ENCODE data around the gene PCDH9. TPM values are rescaled to one million over a fixed set of nuclear protein-coding genes. Genes with fewer than 3 reads are reported as not detected.

PCDH9 gene
- total RNA-seq, 4 donors from 2014 or later: 2.8 to 22.4 (median 12.9) TPM

GRCh38 chr13:66665991-66666390 is 564.1 kb downstream of the PCDH9 start:
- no peaks in the 10 kb centered on the region for H3K36me3 ChIP-seq
- WGBS, 2 donors: 46 to 57% methylated on average over 5 of the region's 5 CpGs
- no peak overlapping the region for H3K4me3 ChIP-seq (replicated peaks in 1 of 3)
- DNase-seq: peak; percentile 74 to 78
- intact Hi-C loops (cut with DNase I): no loop called here
- TF ChIP-seq POLR2A (IDR thresholded peaks at IDR 0.05): no peak
- TF ChIP-seq, protein P1, sequence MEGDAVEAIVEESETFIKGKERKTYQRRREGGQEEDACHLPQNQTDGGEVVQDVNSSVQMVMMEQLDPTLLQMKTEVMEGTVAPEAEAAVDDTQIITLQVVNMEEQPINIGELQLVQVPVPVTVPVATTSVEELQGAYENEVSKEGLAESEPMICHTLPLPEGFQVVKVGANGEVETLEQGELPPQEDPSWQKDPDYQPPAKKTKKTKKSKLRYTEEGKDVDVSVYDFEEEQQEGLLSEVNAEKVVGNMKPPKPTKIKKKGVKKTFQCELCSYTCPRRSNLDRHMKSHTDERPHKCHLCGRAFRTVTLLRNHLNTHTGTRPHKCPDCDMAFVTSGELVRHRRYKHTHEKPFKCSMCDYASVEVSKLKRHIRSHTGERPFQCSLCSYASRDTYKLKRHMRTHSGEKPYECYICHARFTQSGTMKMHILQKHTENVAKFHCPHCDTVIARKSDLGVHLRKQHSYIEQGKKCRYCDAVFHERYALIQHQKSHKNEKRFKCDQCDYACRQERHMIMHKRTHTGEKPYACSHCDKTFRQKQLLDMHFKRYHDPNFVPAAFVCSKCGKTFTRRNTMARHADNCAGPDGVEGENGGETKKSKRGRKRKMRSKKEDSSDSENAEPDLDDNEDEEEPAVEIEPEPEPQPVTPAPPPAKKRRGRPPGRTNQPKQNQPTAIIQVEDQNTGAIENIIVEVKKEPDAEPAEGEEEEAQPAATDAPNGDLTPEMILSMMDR (IDR thresholded peaks at IDR 0.05): no peak
- no peaks in the 10 kb centered on the region for H3K9me3 ChIP-seq
- H3K4me1 ChIP-seq: no peaks in the 10 kb centered on the region
- no peak overlapping the region for H3K27ac ChIP-seq
- no peaks in the 10 kb centered on the region for H3K27me3 ChIP-seq

DNA sequence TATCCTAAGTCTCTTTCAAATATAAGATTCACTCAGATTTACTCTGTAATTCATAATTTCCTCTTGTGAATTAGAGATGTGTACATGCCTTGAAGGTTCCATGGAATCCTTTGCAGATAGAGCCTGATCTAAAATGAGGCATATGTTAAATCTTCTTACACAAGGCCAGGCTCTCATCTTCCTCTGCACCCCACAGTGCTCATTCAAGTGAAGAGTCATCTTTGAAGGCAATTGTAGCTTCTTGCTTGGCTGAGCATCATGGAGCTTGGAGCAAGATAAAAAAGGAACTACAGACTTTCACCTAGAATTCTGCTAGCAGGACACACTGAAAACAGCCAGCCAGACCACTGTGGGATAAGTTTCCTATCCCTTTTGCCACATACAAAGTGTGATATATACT is 566.4 kb downstream of the PCDH9 start:
- Histone ChIP-seq H3K27ac (no peak overlapping the region), H3K4me1 (peaks cover 4 to 10% of the 10 kb centered on the region in 2 donors), H3K9me3 (no peaks in the 10 kb centered on the region), H3K27me3 (no peaks in the 10 kb centered on the region), H3K4me3 (replicated peaks in 1 of 3) (no peak overlapping the region), H3K36me3 (no peaks in the 10 kb centered on the region)
- TF ChIP-seq, protein P1 (IDR thresholded peaks at IDR 0.05): no peak
- no peak for TF ChIP-seq POLR2A (IDR thresholded peaks at IDR 0.05)
- peak in 1 of 2 donors; percentile 10 for DNase-seq
- intact Hi-C loops (cut with DNase I): no loop called here

DNA sequence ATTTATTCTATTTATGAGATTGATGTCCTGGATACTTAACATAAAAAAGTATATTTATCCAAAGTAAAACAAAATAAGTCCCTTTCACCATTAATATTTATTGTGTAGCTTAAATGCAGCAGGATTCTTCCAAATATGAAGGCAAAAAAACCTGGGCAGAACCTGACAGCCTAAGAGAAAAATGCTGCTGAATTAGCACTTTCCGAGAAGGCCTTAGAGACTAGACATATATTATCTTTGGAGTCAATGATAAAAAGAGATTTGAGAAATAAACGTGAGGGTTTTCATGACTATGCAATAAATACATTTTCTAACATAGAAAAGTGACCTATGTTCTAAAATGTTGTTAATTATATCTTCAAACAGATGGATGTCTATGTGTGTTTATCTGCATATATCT is 566.9 kb downstream of the PCDH9 start:
- WGBS, 2 donors: 81 to 91% methylated on average over 2 of the region's 2 CpGs
- TF ChIP-seq, protein P1 (IDR thresholded peaks at IDR 0.05): no peak
- TF ChIP-seq POLR2A (IDR thresholded peaks at IDR 0.05): no peak
- Histone ChIP-seq H3K4me3 (replicated peaks in 1 of 3) (no peak overlapping the region), H3K4me1 (peaks cover 4 to 10% of the 10 kb centered on the region in 2 donors), H3K36me3 (no peaks in the 10 kb centered on the region), H3K27me3 (no peaks in the 10 kb centered on the region), H3K9me3 (no peaks in the 10 kb centered on the region), H3K27ac (no peak overlapping the region)
- DNase-seq: no peak
- intact Hi-C loops (cut with DNase I): no loop called here

- Histone ChIP-seq H3K36me3 (no peaks in the 10 kb centered on the region), H3K27me3 (no peaks in the 10 kb centered on the region), H3K9me3 (no peaks in the 10 kb centered on the region), H3K27ac (no peak overlapping the region), H3K4me3 (replicated peaks in 1 of 3) (no peak overlapping the region), H3K4me1 (peaks cover 4 to 16% of the 10 kb centered on the region in 2 donors)
- 88 to 95% methylated on average over 2 of the region's 2 CpGs for WGBS, 2 donors
- DNase-seq: no peak
- intact Hi-C loops (cut with DNase I): no loop called here
- TF ChIP-seq, protein P1 (IDR thresholded peaks at IDR 0.05): no peak
- TF ChIP-seq POLR2A (IDR thresholded peaks at IDR 0.05): no peak
Observed at GRCh38 chr13:66661336-66661735, 568.8 kb downstream of the PCDH9 start.

- H3K4me3 ChIP-seq (replicated peaks in 1 of 3): no peak overlapping the region
- peaks cover 4 to 16% of the 10 kb centered on the region in 2 donors for H3K4me1 ChIP-seq
- H3K9me3 ChIP-seq: no peaks in the 10 kb centered on the region
- H3K27ac ChIP-seq: no peak overlapping the region
- no peak for TF ChIP-seq POLR2A (IDR thresholded peaks at IDR 0.05)
- TF ChIP-seq, protein P1 (IDR thresholded peaks at IDR 0.05): no peak
- intact Hi-C loops (cut with DNase I): no loop called here
- DNase-seq: no peak
- H3K27me3 ChIP-seq: no peaks in the 10 kb centered on the region
- H3K36me3 ChIP-seq: no peaks in the 10 kb centered on the region
Observed at GRCh38 chr13:66660468-66660813, 569.7 kb downstream of the PCDH9 start.

Measured in thyroid gland (tissue), 4 donors.